ENCODE data around the gene SERINC4.
"Not testable (repeated sequence)": the region's sequence is repeated elsewhere in the genome, so short reads cannot be mapped to it uniquely, and the experiment has no call there.

The SERINC4 gene

DNA sequence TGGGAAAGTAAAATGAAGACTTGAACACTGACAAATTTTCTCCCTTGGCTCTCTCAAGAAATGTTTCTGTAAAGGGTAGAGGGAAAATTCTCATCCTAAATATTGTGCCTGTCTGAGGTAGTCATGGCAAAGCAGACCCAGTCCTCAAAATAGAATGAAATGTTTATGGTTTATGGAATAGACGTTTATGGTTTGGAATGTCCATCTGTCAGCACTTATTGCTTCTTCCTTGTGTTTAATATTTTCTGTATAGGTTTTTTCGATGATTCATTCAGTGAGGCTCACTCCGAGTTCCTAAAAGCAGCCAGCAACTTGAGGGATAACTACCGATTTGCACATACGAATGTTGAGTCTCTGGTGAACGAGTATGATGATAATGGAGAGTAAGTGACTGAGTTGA is 37.2 kb downstream of the SERINC4 start:
- Histone ChIP-seq H3K27ac (ENCODE audit: insufficient read depth in 1 of 2, low read depth in 1 of 2, low read length in 2 of 2, poor library complexity in 1 of 2, severe bottlenecking in 2 of 2) (no peak overlapping the region), H3K36me3 (ENCODE audit: control insufficient read depth in 4 of 4, insufficient read depth in 4 of 4, low read length in 3 of 4) (peaks cover 21 to 82% (median 57%) of the 10 kb centered on the region in 4 experiments)
- WGBS (ENCODE audit: insufficient coverage): 91% methylated on average over 5 of the region's 6 CpGs

GRCh38 chr15:43751885-43752284 is 48.1 kb downstream of the SERINC4 start:
- Histone ChIP-seq H3K4me1 (ENCODE audit: control extremely low read depth in 1 of 4, control insufficient read depth in 4 of 4, insufficient read depth in 4 of 4, low read length in 3 of 4) (peaks cover 0 to 18% (median 10%) of the 10 kb centered on the region in 4 experiments), H3K9me3 (ENCODE audit: control extremely low read depth in 1 of 5, control insufficient read depth in 4 of 5, insufficient read depth in 2 of 5, low read depth in 1 of 5, low read length in 4 of 5) (no peaks in the 10 kb centered on the region), H3K27ac (ENCODE audit: insufficient read depth in 1 of 2, low read depth in 1 of 2, low read length in 2 of 2, poor library complexity in 1 of 2, severe bottlenecking in 2 of 2) (no peak overlapping the region), H3K4me3 (ENCODE audit: control insufficient read depth in 1 of 7, extremely low read depth in 1 of 7, insufficient read depth in 4 of 7, low read depth in 2 of 7, low read length in 6 of 7) (no peak overlapping the region), H3K27me3 (replicated peaks in 2 of 5; ENCODE audit: control insufficient read depth in 4 of 5, insufficient read depth in 5 of 5, low read length in 4 of 5) (no peaks in the 10 kb centered on the region), H3K36me3 (ENCODE audit: control insufficient read depth in 4 of 4, insufficient read depth in 4 of 4, low read length in 3 of 4) (peaks cover 13 to 55% (median 35%) of the 10 kb centered on the region in 4 experiments)
- 98% methylated on average over 4 of the region's 6 CpGs for WGBS (ENCODE audit: insufficient coverage)
- DNase-seq: no peak
- POLR2A ChIA-PET: no interaction called here
- CTCF ChIA-PET: interaction anchor here (1.4 kb wide), 1 partner anchor 19 kb away, joined by 3 read pairs; no protein-coding TSS in a partner anchor

More for the DNA sequence above, 37.2 kb downstream of the SERINC4 start:
- no peak overlapping the region for H3K4me3 ChIP-seq (ENCODE audit: control insufficient read depth in 1 of 7, extremely low read depth in 1 of 7, insufficient read depth in 4 of 7, low read depth in 2 of 7, low read length in 6 of 7)
- CTCF ChIA-PET: no interaction called here
- POLR2A ChIA-PET: no interaction called here
- no peaks in the 10 kb centered on the region for H3K27me3 ChIP-seq (replicated peaks in 2 of 5; ENCODE audit: control insufficient read depth in 4 of 5, insufficient read depth in 5 of 5, low read length in 4 of 5)
- no peaks in the 10 kb centered on the region for H3K9me3 ChIP-seq (ENCODE audit: control extremely low read depth in 1 of 5, control insufficient read depth in 4 of 5, insufficient read depth in 2 of 5, low read depth in 1 of 5, low read length in 4 of 5)
- no peaks in the 10 kb centered on the region for H3K4me1 ChIP-seq (ENCODE audit: control extremely low read depth in 1 of 4, control insufficient read depth in 4 of 4, insufficient read depth in 4 of 4, low read length in 3 of 4)
- no peak for DNase-seq

DNA sequence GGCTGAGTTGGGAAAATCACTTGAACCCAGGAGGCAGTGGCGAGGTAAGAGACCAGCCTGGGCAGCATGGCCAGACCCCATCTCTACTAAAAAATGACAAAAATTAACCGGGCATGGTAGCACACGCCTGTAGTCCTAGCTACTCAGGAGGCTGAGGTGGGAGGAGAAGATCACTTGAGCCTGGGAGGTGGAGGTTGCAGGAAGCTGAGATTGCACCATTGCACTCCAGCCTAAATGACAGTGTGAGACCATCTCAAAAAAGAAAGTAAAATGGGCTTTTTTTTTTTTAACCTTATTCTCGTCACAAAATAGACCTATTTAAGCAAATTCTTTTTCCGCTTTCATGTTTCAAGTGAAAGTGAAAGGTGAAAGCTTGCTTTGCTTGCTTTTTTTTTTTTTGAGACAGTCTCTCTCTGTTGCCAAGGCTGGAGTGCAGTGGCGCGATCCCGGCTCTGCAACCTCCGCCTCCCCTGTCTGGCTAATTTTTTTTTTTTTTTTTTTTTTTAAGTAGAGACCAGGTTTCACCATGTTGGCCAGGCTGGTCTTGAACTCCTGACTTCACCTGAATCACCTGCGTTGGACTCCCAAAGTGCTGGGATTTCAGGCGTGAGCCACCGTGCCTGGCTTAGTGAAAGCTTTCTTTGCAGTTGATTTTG is 50.2 kb downstream of the SERINC4 start:
- WGBS (ENCODE audit: insufficient coverage): 80% methylated on average over 5 of the region's 12 CpGs
- ChIA-PET CTCF (no interaction called here), POLR2A (interaction anchor here (0.6 kb wide), 1 partner anchor 1436 kb away, joined by 7 read pairs; no protein-coding TSS in a partner anchor)
- H3K4me1 ChIP-seq (ENCODE audit: control extremely low read depth in 1 of 4, control insufficient read depth in 4 of 4, insufficient read depth in 4 of 4, low read length in 3 of 4): peaks cover 0 to 24% (median 12%) of the 10 kb centered on the region in 4 experiments
- no peak overlapping the region for H3K27ac ChIP-seq (ENCODE audit: insufficient read depth in 1 of 2, low read depth in 1 of 2, low read length in 2 of 2, poor library complexity in 1 of 2, severe bottlenecking in 2 of 2)
- peak overlapping the region in 1 of 7 experiments; percentile 25 for H3K4me3 ChIP-seq (ENCODE audit: control insufficient read depth in 1 of 7, extremely low read depth in 1 of 7, insufficient read depth in 4 of 7, low read depth in 2 of 7, low read length in 6 of 7)
- no peaks in the 10 kb centered on the region for H3K27me3 ChIP-seq (replicated peaks in 2 of 5; ENCODE audit: control insufficient read depth in 4 of 5, insufficient read depth in 5 of 5, low read length in 4 of 5)
- H3K9me3 ChIP-seq (ENCODE audit: control extremely low read depth in 1 of 5, control insufficient read depth in 4 of 5, insufficient read depth in 2 of 5, low read depth in 1 of 5, low read length in 4 of 5): no peaks in the 10 kb centered on the region
- peaks cover 7 to 38% (median 18%) of the 10 kb centered on the region in 4 experiments for H3K36me3 ChIP-seq (ENCODE audit: control insufficient read depth in 4 of 4, insufficient read depth in 4 of 4, low read length in 3 of 4)
- DNase-seq: peak; percentile 45 to 76 (median 70)

GRCh38 chr15:43748376-43748775 is 51.6 kb downstream of the SERINC4 start:
- no peaks in the 10 kb centered on the region for H3K9me3 ChIP-seq (ENCODE audit: control extremely low read depth in 1 of 5, control insufficient read depth in 4 of 5, insufficient read depth in 2 of 5, low read depth in 1 of 5, low read length in 4 of 5)
- ChIA-PET POLR2A (no interaction called here), CTCF (no interaction called here)
- WGBS (ENCODE audit: insufficient coverage): no CpG with 5 or more reads among the region's 3 CpGs
- peak overlapping the region in 3 of 7 experiments; percentile 8 to 86 (median 80) for H3K4me3 ChIP-seq (ENCODE audit: control insufficient read depth in 1 of 7, extremely low read depth in 1 of 7, insufficient read depth in 4 of 7, low read depth in 2 of 7, low read length in 6 of 7)
- H3K27ac ChIP-seq (ENCODE audit: insufficient read depth in 1 of 2, low read depth in 1 of 2, low read length in 2 of 2, poor library complexity in 1 of 2, severe bottlenecking in 2 of 2): no peak overlapping the region
- no peaks in the 10 kb centered on the region for H3K27me3 ChIP-seq (replicated peaks in 2 of 5; ENCODE audit: control insufficient read depth in 4 of 5, insufficient read depth in 5 of 5, low read length in 4 of 5)
- DNase-seq: peak in 2 of 3 donors; percentile 63 to 66
- H3K36me3 ChIP-seq (ENCODE audit: control insufficient read depth in 4 of 4, insufficient read depth in 4 of 4, low read length in 3 of 4): peaks cover under 1 to 25% (median 9%) of the 10 kb centered on the region in 4 experiments
- H3K4me1 ChIP-seq (ENCODE audit: control extremely low read depth in 1 of 4, control insufficient read depth in 4 of 4, insufficient read depth in 4 of 4, low read length in 3 of 4): peaks cover 0 to 24% (median 12%) of the 10 kb centered on the region in 4 experiments

DNA sequence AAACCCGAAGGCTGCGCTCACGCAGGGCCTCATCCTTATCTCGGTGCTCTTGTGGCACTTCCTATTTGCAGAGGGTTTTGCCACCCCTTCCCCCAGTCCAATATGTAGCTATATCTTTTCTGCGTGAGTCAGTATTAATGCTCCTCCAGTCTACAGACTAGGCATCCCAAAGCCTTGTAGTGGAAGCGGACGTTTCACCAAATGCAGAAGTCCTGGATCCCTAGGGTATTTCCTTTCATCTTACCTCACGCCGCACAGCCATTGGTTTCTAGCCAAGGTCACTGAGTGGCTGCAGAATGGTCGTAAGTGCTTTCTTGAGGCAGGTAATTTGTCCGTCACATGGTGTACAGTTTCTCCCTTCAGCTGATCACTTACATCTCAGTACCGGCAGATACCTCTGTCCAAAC is 53.1 kb downstream of the SERINC4 start:
- Histone ChIP-seq H3K27ac (ENCODE audit: insufficient read depth in 1 of 2, low read depth in 1 of 2, low read length in 2 of 2, poor library complexity in 1 of 2, severe bottlenecking in 2 of 2) (peak overlapping the region; percentile 96 to 98), H3K4me1 (ENCODE audit: control extremely low read depth in 1 of 4, control insufficient read depth in 4 of 4, insufficient read depth in 4 of 4, low read length in 3 of 4) (peaks cover 0 to 24% (median 12%) of the 10 kb centered on the region in 4 experiments), H3K36me3 (ENCODE audit: control insufficient read depth in 4 of 4, insufficient read depth in 4 of 4, low read length in 3 of 4) (peaks cover 0 to 12% (median 3%) of the 10 kb centered on the region in 4 experiments), H3K4me3 (ENCODE audit: control insufficient read depth in 1 of 7, extremely low read depth in 1 of 7, insufficient read depth in 4 of 7, low read depth in 2 of 7, low read length in 6 of 7) (peak overlapping the region; percentile 71 to 86 (median 78))
- ChIA-PET CTCF (interaction anchor here (1.4 kb wide), 1 partner anchor 306 kb away, joined by 3 read pairs; no protein-coding TSS in a partner anchor), POLR2A (interaction anchor here (1.6 kb wide), 1 partner anchor 8 kb away, joined by 7 read pairs; no protein-coding TSS in a partner anchor)
- H3K27me3 ChIP-seq (replicated peaks in 2 of 5; ENCODE audit: control insufficient read depth in 4 of 5, insufficient read depth in 5 of 5, low read length in 4 of 5); H3K9me3 ChIP-seq (ENCODE audit: control extremely low read depth in 1 of 5, control insufficient read depth in 4 of 5, insufficient read depth in 2 of 5, low read depth in 1 of 5, low read length in 4 of 5): not testable (repeated sequence)
- DNase-seq: peak; percentile 54 to 78 (median 76)
- WGBS (ENCODE audit: insufficient coverage): 0% methylated on average over 2 of the region's 12 CpGs

- DNase-seq: peak; percentile 90 to 92 (median 92)
- ChIA-PET POLR2A (interaction anchor here (1.6 kb wide), 1 partner anchor 9 kb away, joined by 7 read pairs; no protein-coding TSS in a partner anchor), CTCF (interaction anchor here (1.4 kb wide), 1 partner anchor 305 kb away, joined by 3 read pairs; no protein-coding TSS in a partner anchor)
- Histone ChIP-seq H3K27ac (ENCODE audit: insufficient read depth in 1 of 2, low read depth in 1 of 2, low read length in 2 of 2, poor library complexity in 1 of 2, severe bottlenecking in 2 of 2) (peak within 1 kb of the TSS; percentile 96 to 98), H3K4me3 (ENCODE audit: control insufficient read depth in 1 of 7, extremely low read depth in 1 of 7, insufficient read depth in 4 of 7, low read depth in 2 of 7, low read length in 6 of 7) (peak within 1 kb of the TSS; percentile 71 to 86 (median 78)), H3K4me1 (ENCODE audit: control extremely low read depth in 1 of 4, control insufficient read depth in 4 of 4, insufficient read depth in 4 of 4, low read length in 3 of 4) (peaks cover 0 to 24% (median 12%) of the 10 kb centered on the region in 4 experiments)
- not testable (repeated sequence) for H3K36me3 ChIP-seq (ENCODE audit: control insufficient read depth in 4 of 4, insufficient read depth in 4 of 4, low read length in 3 of 4); H3K27me3 ChIP-seq (replicated peaks in 2 of 5; ENCODE audit: control insufficient read depth in 4 of 5, insufficient read depth in 5 of 5, low read length in 4 of 5); H3K9me3 ChIP-seq (ENCODE audit: control extremely low read depth in 1 of 5, control insufficient read depth in 4 of 5, insufficient read depth in 2 of 5, low read depth in 1 of 5, low read length in 4 of 5)
- WGBS (ENCODE audit: insufficient coverage): 0% methylated on average over 45 of the region's 84 CpGs
These were observed 53.6 kb downstream of the SERINC4 start, which contains the start of gene PDIA3 for GRCh38 chr15:43746245-43746902. Gene PDIA3 (plus strand): TSS chr15:43746438. CDS start chr15:43746540, 102 bp downstream.
